HEK293T (cell line): ENCODE measurements around the gene SYNE2.

Experiments
- CTCF ChIA-PET: fragments of 350-600 bp; formaldehyde crosslinking; extraction: SDS; loops from one replicate; lab custom pipeline; 2021; ENCODE audit warnings: antibody characterized with exemption, inconsistent platforms; lab: Yijun Ruan, JAX
- POLR2A ChIA-PET: fragments of 350-600 bp; formaldehyde crosslinking; extraction: SDS; loops from one replicate; lab custom pipeline; 2020; ENCODE audit warnings: antibody characterized with exemption, inconsistent platforms; lab: Yijun Ruan, JAX
- DNase-seq: peaks from one replicate; pipeline ENCODE4 v3.0.0; 2012; ENCODE audit warnings: mixed read lengths; ENCODE audit errors: extremely low spot score
- ARNT ChIP-seq: fragments of 450-650 bp; IDR thresholded peaks from 2 replicates; pipeline ENCODE4 v1.6.1; 2017; ENCODE audit warnings: mild to moderate bottlenecking
- BHLHE40 ChIP-seq: fragments of 450-650 bp; IDR thresholded peaks from 2 replicates; pipeline ENCODE4 v1.6.1; 2016; ENCODE audit warnings: mild to moderate bottlenecking, moderate library complexity, borderline replicate concordance
- CTBP1 ChIP-seq: fragments of 450-650 bp; IDR thresholded peaks from 2 replicates; pipeline ENCODE4 v1.6.1; 2016; ENCODE audit warnings: borderline replicate concordance
- ELF4 ChIP-seq: fragments of 450-650 bp; IDR thresholded peaks from 2 replicates; pipeline ENCODE4 v1.6.1; 2017; ENCODE audit warnings: antibody characterized with exemption
- FOXA1 ChIP-seq: fragments of 450-650 bp; IDR thresholded peaks from 2 replicates; pipeline ENCODE4 v1.6.1; 2016; ENCODE audit warnings: mild to moderate bottlenecking
- FOXK2 ChIP-seq: fragments of 450-650 bp; IDR thresholded peaks from 2 replicates; pipeline ENCODE4 v1.6.1; 2016; ENCODE audit warnings: mild to moderate bottlenecking
- FOXM1 ChIP-seq: fragments of 450-650 bp; IDR thresholded peaks from 2 replicates; pipeline ENCODE4 v1.6.1; 2017; ENCODE audit warnings: mild to moderate bottlenecking, borderline replicate concordance
- HDGF ChIP-seq: fragments of 450-650 bp; IDR thresholded peaks from 2 replicates; pipeline ENCODE4 v1.6.1; 2017; ENCODE audit warnings: antibody characterized with exemption, borderline replicate concordance
- L3MBTL2 ChIP-seq: fragments of 450-650 bp; conservative IDR thresholded peaks from 2 replicates; pipeline ENCODE4 v1.6.1; 2016; ENCODE audit warnings: mild to moderate bottlenecking
- LEF1 ChIP-seq: fragments of 450-650 bp; IDR thresholded peaks from 2 replicates; pipeline ENCODE4 v1.6.1; 2017; ENCODE audit warnings: mild to moderate bottlenecking, borderline replicate concordance
- NFRKB ChIP-seq: fragments of 450-650 bp; IDR thresholded peaks from 2 replicates; pipeline ENCODE4 v1.6.1; 2016; ENCODE audit warnings: mild to moderate bottlenecking, moderate library complexity
- SP1 ChIP-seq: fragments of 450-650 bp; IDR thresholded peaks from 2 replicates; pipeline ENCODE4 v1.6.1; 2017
- SUZ12 ChIP-seq: fragments of 450-650 bp; IDR thresholded peaks from 2 replicates; pipeline ENCODE4 v1.6.1; 2016; ENCODE audit warnings: mild to moderate bottlenecking
- TARDBP ChIP-seq: fragments of 450-650 bp; IDR thresholded peaks from 2 replicates; pipeline ENCODE4 v1.6.1; 2016
- ZNF384 ChIP-seq: fragments of 450-650 bp; IDR thresholded peaks from 2 replicates; pipeline ENCODE4 v1.6.1; 2016
- TF ChIP-seq, protein P1 (sequence below): fragments of 450-650 bp; IDR thresholded peaks from 2 replicates; pipeline ENCODE4 v1.6.1; 2016

Gene SYNE2

DNA sequence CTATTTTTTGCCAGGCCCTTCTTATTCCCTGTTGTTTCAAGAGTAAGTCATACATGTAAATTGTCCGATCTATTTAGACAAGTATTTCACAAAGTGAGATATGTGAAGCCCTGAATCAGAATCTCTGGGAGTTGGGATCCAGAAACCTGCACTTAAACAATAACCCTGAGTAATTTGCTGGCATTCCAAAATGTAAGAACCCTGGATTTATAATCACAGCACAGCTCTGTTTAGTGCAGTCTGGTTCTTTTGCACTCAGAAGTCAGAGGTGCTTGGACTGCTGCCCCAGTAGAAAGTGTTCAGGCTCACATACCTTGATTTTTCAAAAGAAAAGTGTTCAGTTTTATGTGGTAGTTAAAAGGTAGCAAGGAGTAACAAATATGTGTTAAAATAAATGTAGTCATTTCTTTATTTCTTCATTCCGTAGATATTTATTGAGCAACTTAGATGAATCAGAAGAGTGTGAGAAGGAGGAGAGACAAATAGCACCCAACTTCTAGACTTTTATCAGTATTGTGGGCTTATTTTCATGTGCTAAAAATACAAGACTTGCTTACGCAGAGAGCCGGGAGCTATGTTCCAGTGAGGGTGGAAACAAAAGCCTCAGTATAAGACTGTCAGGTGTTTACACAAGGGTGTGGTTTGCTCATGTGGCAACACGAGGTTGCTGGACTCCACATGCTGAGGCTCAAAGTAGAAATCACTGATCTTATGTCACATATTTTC, 70.1 kb downstream of the SYNE2 start:
- no peak for DNase-seq
- POLR2A ChIA-PET, result no interaction called here
- CTCF ChIA-PET, result interaction anchor here (0.6 kb wide), 1 partner anchor 63 kb away, joined by 3 read pairs; no protein-coding TSS in a partner anchor
- TF ChIP-seq TARDBP, result no peak
- TF ChIP-seq BHLHE40, result no peak
- no peak for TF ChIP-seq ZNF384
- TF ChIP-seq FOXK2, result no peak
- TF ChIP-seq CTBP1, result no peak
- no peak for TF ChIP-seq NFRKB
- no peak for TF ChIP-seq FOXM1
- TF ChIP-seq FOXA1, result no peak
- TF ChIP-seq ELF4, result no peak
- TF ChIP-seq HDGF, result no peak
- TF ChIP-seq LEF1, result no peak
- TF ChIP-seq, protein P1, sequence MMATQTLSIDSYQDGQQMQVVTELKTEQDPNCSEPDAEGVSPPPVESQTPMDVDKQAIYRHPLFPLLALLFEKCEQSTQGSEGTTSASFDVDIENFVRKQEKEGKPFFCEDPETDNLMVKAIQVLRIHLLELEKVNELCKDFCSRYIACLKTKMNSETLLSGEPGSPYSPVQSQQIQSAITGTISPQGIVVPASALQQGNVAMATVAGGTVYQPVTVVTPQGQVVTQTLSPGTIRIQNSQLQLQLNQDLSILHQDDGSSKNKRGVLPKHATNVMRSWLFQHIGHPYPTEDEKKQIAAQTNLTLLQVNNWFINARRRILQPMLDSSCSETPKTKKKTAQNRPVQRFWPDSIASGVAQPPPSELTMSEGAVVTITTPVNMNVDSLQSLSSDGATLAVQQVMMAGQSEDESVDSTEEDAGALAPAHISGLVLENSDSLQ, result no peak
- no peak for TF ChIP-seq SUZ12
- TF ChIP-seq L3MBTL2, result no peak
- TF ChIP-seq ARNT, result no peak
- TF ChIP-seq SP1, result no peak

DNA sequence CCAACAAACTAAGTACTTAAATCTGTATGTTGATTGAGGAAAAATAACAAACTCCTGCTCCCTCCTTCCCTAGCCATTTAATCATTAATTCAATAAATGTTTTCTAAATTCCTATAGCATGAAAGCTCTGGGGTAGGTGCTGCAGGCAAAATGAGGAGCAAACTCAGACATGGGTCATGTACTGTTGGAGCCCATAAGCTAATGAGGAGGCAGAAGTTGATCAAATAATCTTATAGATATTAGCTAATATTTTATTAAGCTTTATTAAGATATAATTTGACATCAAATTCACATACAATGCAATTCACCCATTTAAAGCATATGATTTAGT, 70.6 kb downstream of the SYNE2 start:
- POLR2A ChIA-PET, result no interaction called here
- DNase-seq, result no peak
- TF ChIP-seq HDGF (no peak), ZNF384 (no peak), ARNT (no peak), FOXM1 (no peak)

DNA sequence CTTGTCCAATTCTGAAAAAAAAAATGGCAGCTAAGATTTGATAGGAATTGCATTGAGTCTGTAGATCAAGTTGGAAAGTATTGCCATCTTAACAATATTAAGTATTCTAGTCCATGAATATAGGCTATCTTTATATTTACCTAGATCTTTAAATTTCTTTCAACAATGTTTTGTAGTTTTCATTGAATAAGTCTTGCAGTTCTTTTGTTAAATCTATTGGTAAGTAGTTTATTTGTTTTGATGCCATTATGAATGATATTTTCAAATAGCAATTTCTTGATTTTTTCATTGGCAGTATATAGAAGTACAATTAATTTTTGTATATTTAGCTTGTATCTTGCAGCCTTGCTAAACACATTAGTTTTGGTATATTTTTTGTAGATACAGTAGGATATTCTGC, 71.6 kb downstream of the SYNE2 start:
- CTCF ChIA-PET, result no interaction called here
- TF ChIP-seq, protein P1, result no peak
- no peak for TF ChIP-seq CTBP1
- TF ChIP-seq SUZ12, result no peak
- no peak for TF ChIP-seq FOXK2
- TF ChIP-seq HDGF, result no peak
- TF ChIP-seq FOXM1, result no peak
- TF ChIP-seq TARDBP, result no peak
- no peak for TF ChIP-seq NFRKB
- TF ChIP-seq ZNF384, result no peak
- no peak for TF ChIP-seq SP1
- no peak for TF ChIP-seq LEF1
- no peak for TF ChIP-seq FOXA1
- no peak for TF ChIP-seq BHLHE40
- TF ChIP-seq ARNT, result no peak
- TF ChIP-seq L3MBTL2, result no peak
- no peak for TF ChIP-seq ELF4
- DNase-seq, result no peak
- POLR2A ChIA-PET, result no interaction called here

More for the DNA sequence above, 70.6 kb downstream of the SYNE2 start:
- CTCF ChIA-PET, result interaction anchor here (0.6 kb wide), 1 partner anchor 62 kb away, joined by 3 read pairs; no protein-coding TSS in a partner anchor

DNA sequence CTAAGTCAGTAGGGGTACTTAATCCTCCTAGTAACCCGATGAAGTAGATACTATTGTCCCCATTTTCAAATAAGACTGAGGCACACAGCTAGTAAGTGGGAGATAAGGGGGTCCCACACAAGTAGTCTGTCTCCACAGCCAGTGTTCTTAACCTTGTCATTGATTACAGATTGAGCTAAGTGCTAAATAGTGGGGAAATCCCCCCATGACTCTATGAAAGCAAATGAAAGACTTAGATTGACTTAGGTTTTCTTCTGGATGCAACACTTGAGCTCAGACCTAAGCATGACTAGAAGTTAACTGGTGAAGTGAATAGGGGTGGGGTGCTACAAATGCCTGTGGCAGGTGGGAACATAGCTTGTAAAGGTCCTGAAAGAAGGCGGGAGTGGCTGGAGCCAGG, 73.8 kb downstream of the SYNE2 start:
- no peak for TF ChIP-seq NFRKB
- no peak for TF ChIP-seq L3MBTL2
- TF ChIP-seq ELF4, result no peak
- TF ChIP-seq BHLHE40, result no peak
- TF ChIP-seq ARNT, result no peak
- TF ChIP-seq CTBP1, result no peak
- TF ChIP-seq FOXA1, result no peak
- TF ChIP-seq TARDBP, result no peak
- no peak for TF ChIP-seq LEF1
- no peak for TF ChIP-seq FOXM1
- TF ChIP-seq SP1, result no peak
- TF ChIP-seq HDGF, result no peak
- TF ChIP-seq ZNF384, result no peak
- TF ChIP-seq FOXK2, result no peak
- TF ChIP-seq, protein P1, result no peak
- no peak for TF ChIP-seq SUZ12
- POLR2A ChIA-PET, result no interaction called here
- DNase-seq, result no peak
- CTCF ChIA-PET, result no interaction called here

DNA sequence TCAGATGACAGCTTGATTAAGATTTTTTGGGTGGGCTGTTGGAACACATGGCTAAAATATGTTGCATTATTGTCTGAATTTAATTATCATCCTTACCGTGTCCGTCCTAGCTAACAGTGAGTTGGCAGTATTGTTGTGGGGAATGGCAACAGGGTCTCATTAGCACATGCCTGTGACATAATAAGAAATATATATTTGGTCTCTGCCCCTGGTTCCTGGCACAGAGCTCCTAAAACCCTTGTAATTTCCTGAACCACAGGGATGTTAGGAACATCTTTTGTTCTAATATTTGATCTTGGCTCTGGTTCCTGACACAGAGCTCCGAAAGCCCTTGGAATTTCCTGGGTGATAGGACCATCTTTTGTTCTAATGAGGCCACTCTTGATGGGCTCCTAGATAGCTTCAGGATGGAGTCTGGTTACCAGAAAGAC, 76.0 kb downstream of the SYNE2 start:
- POLR2A ChIA-PET, result no interaction called here
- CTCF ChIA-PET, result no interaction called here
- DNase-seq, result no peak
- TF ChIP-seq SUZ12, result no peak
- no peak for TF ChIP-seq NFRKB
- TF ChIP-seq L3MBTL2, result no peak
- no peak for TF ChIP-seq ARNT
- TF ChIP-seq SP1, result no peak
- no peak for TF ChIP-seq TARDBP
- TF ChIP-seq FOXK2, result no peak
- TF ChIP-seq ZNF384, result no peak
- TF ChIP-seq FOXM1, result no peak
- TF ChIP-seq LEF1, result no peak

DNA sequence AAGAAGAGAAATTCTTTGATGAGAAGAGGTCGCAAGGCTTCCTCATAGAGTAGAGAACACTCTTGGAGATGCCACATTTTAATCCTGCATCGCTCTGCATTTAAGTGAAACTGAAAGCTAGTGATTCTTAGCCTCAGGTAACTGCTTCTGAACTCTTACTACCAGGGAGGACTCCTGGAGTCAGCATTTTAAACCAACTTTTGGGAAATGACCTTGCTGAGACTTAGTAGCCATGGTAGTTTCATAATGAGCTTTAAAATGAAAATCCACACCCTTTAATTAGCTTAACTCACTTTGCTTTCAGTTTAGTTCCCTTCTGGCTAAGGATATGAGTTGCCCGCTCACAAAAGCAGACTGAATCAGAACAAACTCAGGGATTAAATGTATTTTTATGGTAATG, 80.3 kb downstream of the SYNE2 start:
- POLR2A ChIA-PET, result no interaction called here
- TF ChIP-seq L3MBTL2 (no peak), FOXA1 (no peak), FOXM1 (no peak)
- no peak for DNase-seq
- CTCF ChIA-PET, result no interaction called here
